OCI-LY7 (cell line): Measurements from ENCODE around the gene C9orf72. TPM values are rescaled to one million over a fixed set of nuclear protein-coding genes. Genes with fewer than 3 reads are reported as not detected.

ENCODE experiments used
- BruUV-seq: library from RNA; stranded (reverse); fragments of 400-500 nt; replicated peaks from 2 replicates; lab custom pipeline; 2021; lab: Mats Ljungman, UMichigan
- CTCF ChIA-PET: fragments of 300-600 bp; sonication (Branson Sonifier 250); formaldehyde crosslinking; loops from one replicate; lab custom pipeline; 2022; ENCODE audit warnings: antibody characterized with exemption; ENCODE audit not compliant: unreplicated experiment; lab: Charles Lee
- POLR2A ChIA-PET: fragments of 300-600 bp; sonication (Branson Sonifier 250); formaldehyde crosslinking; loops from one replicate; lab custom pipeline; 2022; ENCODE audit warnings: antibody characterized with exemption; lab: Charles Lee
- DNase-seq: peaks from one replicate; pipeline ENCODE4 v3.0.0-alpha.2; 2015; ENCODE audit warnings: low spot score
- H2AFZ ChIP-seq: fragments of 200-600 bp; sonication (generic), shearing (Covaris generic); 2 replicates; pipeline ENCODE4 v1.6.1; 2014; ENCODE audit warnings: mild to moderate bottlenecking, antibody characterized with exemption, low read length, moderate library complexity
- H3K27ac ChIP-seq: fragments of 200-600 bp; sonication (generic); 2 replicates; pipeline ENCODE4 v1.5.1; 2014; ENCODE audit warnings: mixed run types, low read depth, mild to moderate bottlenecking, moderate library complexity, low read length, inconsistent platforms; ENCODE audit not compliant: poor library complexity, severe bottlenecking
- H3K36me3 ChIP-seq: fragments of 200-600 bp; sonication (generic); 2 replicates; pipeline ENCODE4 v1.6.1; 2014; ENCODE audit warnings: mild to moderate bottlenecking, antibody characterized with exemption, low read length, moderate library complexity, mixed read lengths; ENCODE audit not compliant: insufficient read depth
- H3K4me1 ChIP-seq: fragments of 200-600 bp; sonication (generic); 2 replicates; pipeline ENCODE4 v1.5.1; 2014; ENCODE audit warnings: mild to moderate bottlenecking, low read length; ENCODE audit not compliant: insufficient read depth, poor library complexity, severe bottlenecking
- H3K4me2 ChIP-seq: fragments of 200-600 bp; sonication (generic); 2 replicates; pipeline ENCODE4 v1.6.1; 2014; ENCODE audit warnings: mild to moderate bottlenecking, low read length
- H3K4me3 ChIP-seq: fragments of 200-600 bp; sonication (generic); 2 replicates; pipeline ENCODE4 v1.5.1; 2014; ENCODE audit warnings: mild to moderate bottlenecking, low read depth, low read length; ENCODE audit not compliant: poor library complexity, severe bottlenecking
- H3K79me2 ChIP-seq: fragments of 200-600 bp; sonication (generic); 2 replicates; pipeline ENCODE4 v1.6.1; 2016; ENCODE audit warnings: low read depth, mild to moderate bottlenecking, low read length, moderate library complexity, mixed read lengths; ENCODE audit not compliant: insufficient read depth
- H3K9me2 ChIP-seq: fragments of 200-600 bp; sonication (generic); 2 replicates; pipeline ENCODE4 v1.6.1; 2016; ENCODE audit warnings: mild to moderate bottlenecking, low read length, mixed read lengths; ENCODE audit not compliant: insufficient read depth
- H3K9me3 ChIP-seq: fragments of 200-600 bp; sonication (generic); 2 replicates; pipeline ENCODE4 v1.6.1; 2014; ENCODE audit warnings: mild to moderate bottlenecking, mixed run types, low read length, mixed read lengths
- H4K20me1 ChIP-seq: fragments of 200-600 bp; sonication (generic); 2 replicates; pipeline ENCODE4 v1.6.1; 2014; ENCODE audit warnings: mild to moderate bottlenecking, antibody characterized with exemption, low read length, moderate library complexity, mixed read lengths; ENCODE audit not compliant: insufficient read depth
- EZH2phosphoT487 ChIP-seq: fragments of 200-600 bp; sonication (generic); IDR thresholded peaks from 2 replicates; pipeline ENCODE4 v1.6.1; 2018; ENCODE audit warnings: low read depth, borderline replicate concordance, mild to moderate bottlenecking, mixed run types, antibody characterized with exemption, low read length, moderate library complexity, mixed read lengths
- intact Hi-C: fragments of 100-400 bp; cut with micrococcal nuclease; formaldehyde crosslinking; loops from one replicate; pipeline ENCODE4 v1.10.0; 2022; ENCODE audit not compliant: unreplicated experiment
- total RNA-seq, 2 experiments: library from RNA; depleted of rRNA in 1 of 2; stranded (reverse); fragments of >200 nt in 1 of 2; shearing (Covaris generic) in 1 of 2; gene quantifications; 2 replicates each; pipeline ENCODE4 v1.2.3, GENCODE V29; 2014 to 2022
- TF ChIP-seq, protein P1 (sequence below): fragments of 200-600 bp; sonication (generic); conservative IDR thresholded peaks from 2 replicates; pipeline ENCODE4 v1.5.1; 2014; ENCODE audit warnings: mild to moderate bottlenecking, antibody characterized with exemption, low read length, moderate library complexity, mixed read lengths

Gene C9orf72
- total RNA-seq, 2 experiments from 2014 or later: 12.3 to 16.4 TPM

GRCh38 chr9:27497883-27498417, 75.3 kb downstream of the C9orf72 start:
- no peaks in the 10 kb centered on the region for H4K20me1 ChIP-seq
- H3K4me2 ChIP-seq: no peak overlapping the region
- intact Hi-C loops: no loop called here
- no peak overlapping the region for H2AFZ ChIP-seq
- no peaks in the 10 kb centered on the region for H3K9me3 ChIP-seq
- ChIA-PET CTCF (no interaction called here), POLR2A (no interaction called here)
- H3K27ac ChIP-seq: no peak overlapping the region
- H3K4me1 ChIP-seq: no peaks in the 10 kb centered on the region
- BruUV-seq: no TSS peak
- H3K4me3 ChIP-seq: no peak overlapping the region
- TF ChIP-seq, protein P1, sequence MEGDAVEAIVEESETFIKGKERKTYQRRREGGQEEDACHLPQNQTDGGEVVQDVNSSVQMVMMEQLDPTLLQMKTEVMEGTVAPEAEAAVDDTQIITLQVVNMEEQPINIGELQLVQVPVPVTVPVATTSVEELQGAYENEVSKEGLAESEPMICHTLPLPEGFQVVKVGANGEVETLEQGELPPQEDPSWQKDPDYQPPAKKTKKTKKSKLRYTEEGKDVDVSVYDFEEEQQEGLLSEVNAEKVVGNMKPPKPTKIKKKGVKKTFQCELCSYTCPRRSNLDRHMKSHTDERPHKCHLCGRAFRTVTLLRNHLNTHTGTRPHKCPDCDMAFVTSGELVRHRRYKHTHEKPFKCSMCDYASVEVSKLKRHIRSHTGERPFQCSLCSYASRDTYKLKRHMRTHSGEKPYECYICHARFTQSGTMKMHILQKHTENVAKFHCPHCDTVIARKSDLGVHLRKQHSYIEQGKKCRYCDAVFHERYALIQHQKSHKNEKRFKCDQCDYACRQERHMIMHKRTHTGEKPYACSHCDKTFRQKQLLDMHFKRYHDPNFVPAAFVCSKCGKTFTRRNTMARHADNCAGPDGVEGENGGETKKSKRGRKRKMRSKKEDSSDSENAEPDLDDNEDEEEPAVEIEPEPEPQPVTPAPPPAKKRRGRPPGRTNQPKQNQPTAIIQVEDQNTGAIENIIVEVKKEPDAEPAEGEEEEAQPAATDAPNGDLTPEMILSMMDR: no peak
- TF ChIP-seq EZH2phosphoT487: no peak
- no peak for DNase-seq
- no peaks in the 10 kb centered on the region for H3K79me2 ChIP-seq
- H3K36me3 ChIP-seq: no peaks in the 10 kb centered on the region
- no peaks in the 10 kb centered on the region for H3K9me2 ChIP-seq

Other genes with a start within 250 kb of the C9orf72 start
- not detected in 2 replicates for gene IFNK, start 49.2 kb downstream of the C9orf72 start, total RNA-seq (2014; rRNA removed; shearing (Covaris generic))
- not detected in 2 replicates for gene IFNK, start 49.2 kb downstream of the C9orf72 start, total RNA-seq (2022)
- gene MOB3B, start 43.7 kb downstream of the C9orf72 start, total RNA-seq (2014; rRNA removed; shearing (Covaris generic)): not detected in 2 replicates
- gene MOB3B, start 43.7 kb downstream of the C9orf72 start, total RNA-seq (2022): 0.04 TPM in 1 of 2 replicates, not detected in the other